Measurements from ENCODE around the gene KLHL6.

- no peak for TF ChIP-seq CTCF (IDR thresholded peaks at IDR 0.05)
- no peak for TF ChIP-seq EP300 (IDR thresholded peaks at IDR 0.05)
Observed at GRCh38 chr3:183447206-183448001, 108.1 kb downstream of the KLHL6 start.

Data from suprapubic skin (tissue), 3 donors.